DMS114 treated with DMSO at 0.1 percent for 48 hours (cell line): ENCODE data around the gene TCF25.
"Not testable (repeated sequence)": the region's sequence is repeated elsewhere in the genome, so short reads cannot be mapped to it uniquely, and the experiment has no call there.

Experiments
- DNase-seq: peaks from one replicate; lab custom pipeline; 2025; ENCODE audit not compliant: unreplicated experiment; lab: John Stamatoyannopoulos, UW

Gene TCF25

GRCh38 chr16:89902980-89903379 lies 29.6 kb downstream of the TCF25 start:
- DNase-seq = no peak

- DNase-seq = no peak
Measured at GRCh38 chr16:89903908-89904515, 30.6 kb downstream of the TCF25 start.

- DNase-seq = no peak
Measured at GRCh38 chr16:89904606-89905510, 31.5 kb downstream of the TCF25 start.

GRCh38 chr16:89905511-89906139 lies 32.2 kb downstream of the TCF25 start:
- DNase-seq = no peak

GRCh38 chr16:89906140-89907025 lies 33.0 kb downstream of the TCF25 start:
- no peak for DNase-seq

- no peak for DNase-seq
Measured at GRCh38 chr16:89907055-89907814, 33.8 kb downstream of the TCF25 start.

GRCh38 chr16:89908236-89908635 lies 34.8 kb downstream of the TCF25 start:
- DNase-seq = no peak

- peak; percentile 21 for DNase-seq
Measured at GRCh38 chr16:89909777-89910716, 36.7 kb downstream of the TCF25 start.

- DNase-seq = no peak
Measured at GRCh38 chr16:89910717-89911354, 37.4 kb downstream of the TCF25 start.

GRCh38 chr16:89911375-89911774 lies 38.0 kb downstream of the TCF25 start:
- DNase-seq = no peak

- no peak for DNase-seq
Measured at GRCh38 chr16:89912143-89912542, 38.8 kb downstream of the TCF25 start.

- DNase-seq = no peak
Measured at GRCh38 chr16:89912627-89913026, 39.2 kb downstream of the TCF25 start.

GRCh38 chr16:89913408-89914387 lies 40.3 kb downstream of the TCF25 start:
- DNase-seq = no peak

GRCh38 chr16:89914642-89915285 lies 41.4 kb downstream of the TCF25 start:
- DNase-seq = not testable (repeated sequence)

- DNase-seq = no peak
Measured at GRCh38 chr16:89915303-89916232, 42.2 kb downstream of the TCF25 start.
